H9 (cell line): ENCODE data around the gene HBA1. TPM values are rescaled to one million over a fixed set of nuclear protein-coding genes. Genes with fewer than 3 reads are reported as not detected.

Experiments
- DNase-seq: peaks from one replicate; pipeline ENCODE4 v3.0.0-alpha.2; 2017
- H2AFZ ChIP-seq: one replicate; pipeline ENCODE4 v1.6.1; 2013; ENCODE audit warnings: mild to moderate bottlenecking, low read length, control low read depth, moderate library complexity
- H2AK5ac ChIP-seq: 2 replicates; pipeline ENCODE4 v1.6.1; 2013; ENCODE audit warnings: low read length, control low read depth, mixed read lengths; ENCODE audit not compliant: insufficient read length
- H2BK120ac ChIP-seq: one replicate; pipeline ENCODE4 v1.6.1; 2013; ENCODE audit warnings: low read depth, mild to moderate bottlenecking, low read length, control low read depth, inconsistent platforms; ENCODE audit not compliant: poor library complexity, severe bottlenecking
- H2BK12ac ChIP-seq: 2 replicates; pipeline ENCODE4 v1.6.1; 2013; ENCODE audit warnings: low read length, control low read depth, mixed read lengths, low read depth; ENCODE audit not compliant: insufficient read length
- H2BK15ac ChIP-seq: 2 replicates; pipeline ENCODE4 v1.6.1; 2013; ENCODE audit warnings: low read depth, low read length, control low read depth
- H2BK20ac ChIP-seq: one replicate; pipeline ENCODE4 v1.6.1; 2013; ENCODE audit warnings: low read depth, mild to moderate bottlenecking, low read length, control low read depth, inconsistent platforms; ENCODE audit not compliant: poor library complexity, severe bottlenecking
- H2BK5ac ChIP-seq: 2 replicates; pipeline ENCODE4 v1.6.1; 2013; ENCODE audit warnings: low read length, control low read depth, mixed read lengths; ENCODE audit not compliant: insufficient read length
- H3K14ac ChIP-seq: 2 replicates; pipeline ENCODE4 v1.6.1; 2013; ENCODE audit warnings: low read length, control low read depth; ENCODE audit not compliant: insufficient read depth
- H3K18ac ChIP-seq: 2 replicates; pipeline ENCODE4 v1.6.1; 2013; ENCODE audit warnings: low read depth, mild to moderate bottlenecking, mixed read lengths, low read length, control low read depth; ENCODE audit not compliant: insufficient read length
- H3K23ac ChIP-seq: 2 replicates; pipeline ENCODE4 v1.6.1; 2013; ENCODE audit warnings: low read length, control low read depth, mixed read lengths, low read depth; ENCODE audit not compliant: insufficient read length
- H3K23me2 ChIP-seq: 2 replicates; pipeline ENCODE4 v1.6.1; 2013; ENCODE audit warnings: low read depth, mild to moderate bottlenecking, mixed read lengths, low read length, control low read depth; ENCODE audit not compliant: insufficient read length, poor library complexity, severe bottlenecking
- H3K27ac ChIP-seq: 2 replicates; pipeline ENCODE4 v1.5.1; 2013; ENCODE audit warnings: low read length, control low read depth, mixed read lengths, low read depth; ENCODE audit not compliant: insufficient read length
- H3K27me3 ChIP-seq: 2 replicates; pipeline ENCODE4 v1.6.1; 2013; ENCODE audit warnings: low read length, control low read depth, inconsistent platforms; ENCODE audit not compliant: insufficient read depth
- H3K4ac ChIP-seq: 2 replicates; pipeline ENCODE4 v1.6.1; 2013; ENCODE audit warnings: low read depth, mild to moderate bottlenecking, control low read depth, inconsistent platforms, low read length, moderate library complexity
- H3K4me1 ChIP-seq: 2 replicates; pipeline ENCODE4 v1.6.1; 2013; ENCODE audit warnings: low read length, control low read depth, inconsistent platforms; ENCODE audit not compliant: insufficient read depth
- H3K4me2 ChIP-seq: 2 replicates; pipeline ENCODE4 v1.6.1; 2013; ENCODE audit warnings: low read length, control low read depth, mixed read lengths; ENCODE audit not compliant: insufficient read length, insufficient read depth
- H3K56ac ChIP-seq: 2 replicates; pipeline ENCODE4 v1.6.1; 2013; ENCODE audit warnings: low read depth, mild to moderate bottlenecking, mixed read lengths, low read length, control low read depth; ENCODE audit not compliant: insufficient read length
- H3K79me1 ChIP-seq: 2 replicates; pipeline ENCODE4 v1.6.1; 2013; ENCODE audit warnings: low read depth, mild to moderate bottlenecking, moderate library complexity, low read length, control low read depth, inconsistent platforms; ENCODE audit not compliant: insufficient read depth, poor library complexity, severe bottlenecking
- H3K79me2 ChIP-seq: 2 replicates; pipeline ENCODE4 v1.6.1; 2013; ENCODE audit warnings: low read length, control low read depth, inconsistent platforms; ENCODE audit not compliant: insufficient read depth
- H3K9ac ChIP-seq: 2 replicates; pipeline ENCODE4 v1.6.1; 2013; ENCODE audit warnings: low read length, control low read depth, mixed read lengths; ENCODE audit not compliant: insufficient read length; ENCODE audit errors: extremely low read depth
- H3K9me3 ChIP-seq: one replicate; pipeline ENCODE4 v1.6.1; 2013; ENCODE audit warnings: low read depth, low read length, inconsistent platforms; ENCODE audit not compliant: control insufficient read depth
- H3T11ph ChIP-seq: one replicate; pipeline ENCODE4 v1.6.1; 2013; ENCODE audit warnings: mild to moderate bottlenecking, low read length, control low read depth, inconsistent platforms
- H4K20me1 ChIP-seq: one replicate; pipeline ENCODE4 v1.6.1; 2013; ENCODE audit not compliant: control insufficient read depth, insufficient read length, insufficient read depth
- H4K5ac ChIP-seq: 2 replicates; pipeline ENCODE4 v1.6.1; 2013; ENCODE audit warnings: low read depth, mild to moderate bottlenecking, mixed read lengths, low read length, control low read depth; ENCODE audit not compliant: insufficient read length
- H4K8ac ChIP-seq: replicated peaks from 2 replicates; pipeline ENCODE4 v1.6.1; 2013; ENCODE audit warnings: low read length, control low read depth, mixed read lengths, low read depth; ENCODE audit not compliant: insufficient read length
- H4K91ac ChIP-seq: 2 replicates; pipeline ENCODE4 v1.6.1; 2013; ENCODE audit warnings: low read depth, mild to moderate bottlenecking, moderate library complexity, mixed read lengths, low read length, control low read depth; ENCODE audit not compliant: insufficient read length
- H3K27ac Mint-ChIP-seq, 3 experiments: 2 replicates in 2 of 3; 3 replicates in 1 of 3; pipeline ENCODE4 v1.8.0; 2020 to 2021; ENCODE audit warnings: mixed read lengths in 3 of 3, mild to moderate bottlenecking in 1 of 3, moderate library complexity in 1 of 3
- H3K27me3 Mint-ChIP-seq: 2 replicates; pipeline ENCODE4 v1.8.0; 2021; ENCODE audit warnings: low read depth, mild to moderate bottlenecking, moderate library complexity, mixed read lengths
- H3K36me3 Mint-ChIP-seq, 3 experiments: 2 replicates in 2 of 3; 3 replicates in 1 of 3; pipeline ENCODE4 v1.8.0; 2020 to 2021; ENCODE audit warnings: low read depth in 3 of 3, mixed read lengths in 3 of 3; ENCODE audit not compliant: insufficient read depth in 1 of 3
- H3K4me1 Mint-ChIP-seq, 2 experiments: 2 replicates each; pipeline ENCODE4 v1.8.0; 2020; ENCODE audit warnings: mixed read lengths in 2 of 2
- H3K4me3 Mint-ChIP-seq, 2 experiments: 2 replicates in 1 of 2; 3 replicates in 1 of 2; pipeline ENCODE4 v1.8.0; 2020 to 2021; ENCODE audit warnings: mild to moderate bottlenecking in 2 of 2, mixed read lengths in 2 of 2, moderate library complexity in 1 of 2
- H3K9me3 Mint-ChIP-seq, 2 experiments: 2 replicates in 1 of 2; 3 replicates in 1 of 2; pipeline ENCODE4 v1.8.0; 2020; ENCODE audit warnings: mild to moderate bottlenecking in 2 of 2, mixed read lengths in 2 of 2, moderate library complexity in 1 of 2
- WGBS: extraction: QIAGEN DNeasy Blood & Tissue Kit; methylation state at CpG from one replicate; pipeline ENCODE4 v1.1.7; 2013; ENCODE audit warnings: missing lambda C conversion rate, low lambda C conversion rate, mixed read lengths; ENCODE audit not compliant: insufficient read length; ENCODE audit errors: extremely low coverage; 5-methylcytosine and 5-hydroxymethylcytosine counted together
- total RNA-seq: library from RNA; stranded (reverse); gene quantifications from 2 replicates; pipeline ENCODE4 v1.2.1, GENCODE V29; 2021
- TF ChIP-seq, protein P1 (sequence below): fragments of 200-600 bp; sonication (generic); conservative IDR thresholded peaks from 3 replicates; pipeline ENCODE4 v1.8.0; 2021; ENCODE audit warnings: antibody characterized with exemption, mild to moderate bottlenecking

The HBA1 gene
- total RNA-seq, 1 experiment from 2014 or later: 7.2 TPM

DNA sequence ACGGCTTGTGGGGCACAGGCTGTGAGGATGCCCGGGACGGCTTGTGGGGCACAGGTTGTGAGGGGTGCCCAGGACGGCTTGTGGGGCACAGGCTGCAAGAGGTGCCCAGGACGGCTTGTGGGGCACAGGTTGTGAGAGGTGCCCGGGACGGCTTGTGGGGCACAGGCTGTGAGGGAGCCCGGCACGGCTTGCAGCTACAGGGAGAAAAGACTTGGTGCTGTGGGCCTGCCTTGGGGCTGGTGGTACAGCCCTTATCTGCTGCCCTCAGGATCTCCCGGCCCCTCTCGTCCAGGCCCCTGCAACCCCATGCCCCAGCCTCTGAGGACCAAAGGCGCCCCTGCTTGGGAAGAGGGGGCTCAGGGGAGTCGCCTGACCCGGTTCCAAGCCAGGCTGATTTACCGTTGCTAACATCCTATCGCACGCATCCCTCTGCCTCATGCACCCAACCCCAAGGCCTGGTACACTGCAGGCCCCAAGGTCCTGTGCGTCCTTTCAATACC is 15.7 kb upstream of the HBA1 start:
- peaks cover 8% of the 10 kb centered on the region for H3K23me2 ChIP-seq
- Mint-ChIP-seq H3K9me3 (peaks cover 0 to 2% of the 10 kb centered on the region in 2 experiments; a peak in 2 of 5 replicates), H3K27me3 (peaks cover 67% of the 10 kb centered on the region), H3K4me1 (peaks cover 4 to 7% of the 10 kb centered on the region in 2 experiments), H3K36me3 (no peaks in the 10 kb centered on the region), H3K4me3 (no peak overlapping the region), H3K27ac (no peak overlapping the region)
- H3K27ac ChIP-seq: no peak overlapping the region
- H3K9me3 ChIP-seq: no peaks in the 10 kb centered on the region
- no peak overlapping the region for H3K4ac ChIP-seq
- H3T11ph ChIP-seq: no peak overlapping the region
- no peak overlapping the region for H2AK5ac ChIP-seq
- no peak overlapping the region for H4K91ac ChIP-seq
- H3K27me3 ChIP-seq: peaks cover 9% of the 10 kb centered on the region; the same call in 1 of the 2 replicates
- H3K14ac ChIP-seq: no peak overlapping the region; the same call in 1 of the 2 replicates
- H3K56ac ChIP-seq: no peak overlapping the region
- no peak overlapping the region for H2BK20ac ChIP-seq
- no peak overlapping the region for H3K4me2 ChIP-seq
- H2BK5ac ChIP-seq: no peak overlapping the region
- H4K20me1 ChIP-seq: no peaks in the 10 kb centered on the region
- H2BK15ac ChIP-seq: no peak overlapping the region
- no peaks in the 10 kb centered on the region for H3K4me1 ChIP-seq
- H3K79me1 ChIP-seq: no peaks in the 10 kb centered on the region
- no peak overlapping the region for H2AFZ ChIP-seq
- DNase-seq: no peak
- H4K5ac ChIP-seq: no peak overlapping the region
- no peak overlapping the region for H3K23ac ChIP-seq
- H3K18ac ChIP-seq: no peak overlapping the region
- no peak overlapping the region for H3K9ac ChIP-seq
- no peak overlapping the region for H2BK12ac ChIP-seq
- H4K8ac ChIP-seq: no peak overlapping the region
- H2BK120ac ChIP-seq: no peak overlapping the region
- no peaks in the 10 kb centered on the region for H3K79me2 ChIP-seq
- TF ChIP-seq, protein P1, sequence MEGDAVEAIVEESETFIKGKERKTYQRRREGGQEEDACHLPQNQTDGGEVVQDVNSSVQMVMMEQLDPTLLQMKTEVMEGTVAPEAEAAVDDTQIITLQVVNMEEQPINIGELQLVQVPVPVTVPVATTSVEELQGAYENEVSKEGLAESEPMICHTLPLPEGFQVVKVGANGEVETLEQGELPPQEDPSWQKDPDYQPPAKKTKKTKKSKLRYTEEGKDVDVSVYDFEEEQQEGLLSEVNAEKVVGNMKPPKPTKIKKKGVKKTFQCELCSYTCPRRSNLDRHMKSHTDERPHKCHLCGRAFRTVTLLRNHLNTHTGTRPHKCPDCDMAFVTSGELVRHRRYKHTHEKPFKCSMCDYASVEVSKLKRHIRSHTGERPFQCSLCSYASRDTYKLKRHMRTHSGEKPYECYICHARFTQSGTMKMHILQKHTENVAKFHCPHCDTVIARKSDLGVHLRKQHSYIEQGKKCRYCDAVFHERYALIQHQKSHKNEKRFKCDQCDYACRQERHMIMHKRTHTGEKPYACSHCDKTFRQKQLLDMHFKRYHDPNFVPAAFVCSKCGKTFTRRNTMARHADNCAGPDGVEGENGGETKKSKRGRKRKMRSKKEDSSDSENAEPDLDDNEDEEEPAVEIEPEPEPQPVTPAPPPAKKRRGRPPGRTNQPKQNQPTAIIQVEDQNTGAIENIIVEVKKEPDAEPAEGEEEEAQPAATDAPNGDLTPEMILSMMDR: no peak
- WGBS: no CpG with 5 or more reads among the region's 18 CpGs
